Aorta (tissue), 5 donors: Measurements from ENCODE around the gene DGKG. TPM values are rescaled to one million over a fixed set of nuclear protein-coding genes. Genes with fewer than 3 reads are reported as not detected.

Source experiments
- ATAC-seq: fragments of 200-7000 bp; cut with Tn5 transposase; one replicate; pipeline ENCODE4 v1.9.1; 2022; ENCODE audit warnings: moderate library complexity; ENCODE audit not compliant: low FRiP score
- DNase-seq, 2 donors: peaks; one replicate each; pipeline ENCODE4 v3.0.0-alpha.2; 2020
- H3K27ac ChIP-seq, 2 donors: one replicate each; pipeline ENCODE4 v1.5.1; 2013; ENCODE audit warnings: low read length in 2 of 2, mild to moderate bottlenecking in 2 of 2, moderate library complexity in 2 of 2, control low read depth in 1 of 2, inconsistent platforms in 1 of 2, low read depth in 1 of 2
- H3K27me3 ChIP-seq, 2 donors: one replicate each; pipeline ENCODE4 v1.6.1; 2013; ENCODE audit warnings: control low read depth in 1 of 2, low read length in 1 of 2, mild to moderate bottlenecking in 1 of 2, moderate library complexity in 1 of 2; ENCODE audit not compliant: insufficient read depth in 2 of 2, control insufficient read depth in 1 of 2
- H3K36me3 ChIP-seq, 2 donors: one replicate each; pipeline ENCODE4 v1.6.1; 2013; ENCODE audit warnings: control low read depth in 1 of 2, low read length in 1 of 2, mild to moderate bottlenecking in 1 of 2; ENCODE audit not compliant: insufficient read depth in 2 of 2, control insufficient read depth in 1 of 2
- H3K4me1 ChIP-seq, 2 donors: one replicate each; pipeline ENCODE4 v1.6.1; 2013; ENCODE audit warnings: low read length in 2 of 2, control low read depth in 1 of 2, mild to moderate bottlenecking in 1 of 2, moderate library complexity in 1 of 2; ENCODE audit not compliant: insufficient read depth in 2 of 2, control insufficient read depth in 1 of 2
- H3K4me3 ChIP-seq, 2 donors: one replicate each; pipeline ENCODE4 v1.5.1; 2013; ENCODE audit warnings: low read length in 2 of 2, control low read depth in 1 of 2, mild to moderate bottlenecking in 1 of 2
- H3K9me3 ChIP-seq: one replicate; pipeline ENCODE4 v1.6.1; 2013; ENCODE audit warnings: mild to moderate bottlenecking, low read length; ENCODE audit not compliant: control insufficient read depth
- WGBS, 2 donors: extraction: QIAGEN DNeasy Blood & Tissue Kit; methylation state at CpG; one replicate each; pipeline ENCODE4 v1.1.7; 2013; 5-methylcytosine and 5-hydroxymethylcytosine counted together
- intact Hi-C, 2 donors: fragments of 100-400 bp; cut with DNase I; formaldehyde crosslinking; loops; one replicate each; pipeline versions ENCODE4 v1.14.2 to v1.15.0; 2022
- polyA plus RNA-seq, 2 donors: library from polyadenylated mRNA; stranded (reverse); fragments of 200-250 nt; gene quantifications; one replicate each; pipeline ENCODE4 v1.2.3, GENCODE V29; 2013
- total RNA-seq, 2 donors: library from RNA; stranded (reverse); fragmentation: NEBNext Ultra II Directional; extraction: Animal tissue kit (Norgen Biotek cat#: 25700); gene quantifications; one replicate each; pipeline ENCODE4 v1.2.1, GENCODE V29; 2021
- donor health status: healthy with polysubstance abuse.
- donor health status: Bipolar disorder and iron deficiency.
- donor health status: DM: no; HTN: no; CAD: no.
- donor health status: DM: no; HTN: no; CAD: no.
- donor health status: DM: yes; HTN: yes; CAD: no.

The DGKG gene
- total and polyA plus RNA-seq, 4 donors = 0.95 to 37.1 (median 7.4) TPM

GRCh38 chr3:186213946-186214345, 148.1 kb downstream of the DGKG start:
- no peaks in the 10 kb centered on the region for H3K9me3 ChIP-seq
- no peaks in the 10 kb centered on the region for H3K27me3 ChIP-seq
- H3K4me1 ChIP-seq = no peaks in the 10 kb centered on the region
- ATAC-seq (no peak), DNase-seq (no peak)
- intact Hi-C loops = no loop called here
- no peaks in the 10 kb centered on the region for H3K36me3 ChIP-seq
- H3K27ac ChIP-seq = no peak overlapping the region
- 76 to 77% methylated on average over 4 of the region's 4 CpGs for WGBS, 2 donors
- no peak overlapping the region for H3K4me3 ChIP-seq

GRCh38 chr3:186212611-186213010, 149.4 kb downstream of the DGKG start:
- Histone ChIP-seq H3K4me1 (no peaks in the 10 kb centered on the region), H3K36me3 (no peaks in the 10 kb centered on the region), H3K27me3 (no peaks in the 10 kb centered on the region), H3K9me3 (no peaks in the 10 kb centered on the region), H3K4me3 (no peak overlapping the region), H3K27ac (no peak overlapping the region)
- intact Hi-C loops = no loop called here
- ATAC-seq = no peak
- WGBS, 2 donors = 93 to 94% methylated on average over 3 of the region's 3 CpGs
- no peak for DNase-seq

GRCh38 chr3:186210852-186211500, 151.1 kb downstream of the DGKG start:
- ATAC-seq (no peak), DNase-seq (no peak)
- H3K9me3 ChIP-seq = no peaks in the 10 kb centered on the region
- no peak overlapping the region for H3K4me3 ChIP-seq
- peaks cover 0 to 4% of the 10 kb centered on the region in 2 donors for H3K4me1 ChIP-seq
- intact Hi-C loops = no loop called here
- H3K27ac ChIP-seq = no peak overlapping the region
- no peaks in the 10 kb centered on the region for H3K36me3 ChIP-seq
- H3K27me3 ChIP-seq = no peaks in the 10 kb centered on the region
- 94 to 96% methylated on average over 9 of the region's 9 CpGs for WGBS, 2 donors

GRCh38 chr3:186209810-186210752, 152.0 kb downstream of the DGKG start:
- H3K9me3 ChIP-seq = no peaks in the 10 kb centered on the region
- intact Hi-C loops = no loop called here
- peak; percentile 56 for ATAC-seq
- H3K36me3 ChIP-seq = no peaks in the 10 kb centered on the region
- WGBS, 2 donors = 28 to 35% methylated on average over 20 of the region's 20 CpGs
- H3K27ac ChIP-seq = no peak overlapping the region
- peaks cover 0 to 4% of the 10 kb centered on the region in 2 donors for H3K4me1 ChIP-seq
- H3K27me3 ChIP-seq = no peaks in the 10 kb centered on the region
- H3K4me3 ChIP-seq = no peak overlapping the region
- peak in 1 of 2 donors; percentile 70 for DNase-seq

- 96 to 98% methylated on average over 8 of the region's 8 CpGs for WGBS, 2 donors
- peaks cover 0 to 4% of the 10 kb centered on the region in 2 donors for H3K4me1 ChIP-seq
- no peaks in the 10 kb centered on the region for H3K36me3 ChIP-seq
- H3K27me3 ChIP-seq = no peaks in the 10 kb centered on the region
- intact Hi-C loops = no loop called here
- H3K9me3 ChIP-seq = no peaks in the 10 kb centered on the region
- DNase-seq (no peak), ATAC-seq (no peak)
- no peak overlapping the region for H3K4me3 ChIP-seq
- no peak overlapping the region for H3K27ac ChIP-seq
Observed at GRCh38 chr3:186208296-186208989, 153.6 kb downstream of the DGKG start.

GRCh38 chr3:186207515-186207914, 154.5 kb downstream of the DGKG start:
- intact Hi-C loops = no loop called here
- WGBS, 2 donors = 96 to 98% methylated on average over 3 of the region's 3 CpGs
- ATAC-seq = no peak
- Histone ChIP-seq H3K27ac (no peak overlapping the region), H3K9me3 (no peaks in the 10 kb centered on the region), H3K36me3 (no peaks in the 10 kb centered on the region), H3K4me3 (no peak overlapping the region), H3K4me1 (peaks cover 0 to 4% of the 10 kb centered on the region in 2 donors), H3K27me3 (no peaks in the 10 kb centered on the region)
- DNase-seq = no peak

- H3K4me1 ChIP-seq = no peaks in the 10 kb centered on the region
- peaks cover 0 to 1% of the 10 kb centered on the region in 2 donors for H3K27me3 ChIP-seq
- H3K27ac ChIP-seq = no peak overlapping the region
- H3K9me3 ChIP-seq = no peaks in the 10 kb centered on the region
- ATAC-seq = no peak
- no peaks in the 10 kb centered on the region for H3K36me3 ChIP-seq
- WGBS, 2 donors = 89 to 96% methylated on average over 4 of the region's 4 CpGs
- intact Hi-C loops = no loop called here
- DNase-seq = no peak
- H3K4me3 ChIP-seq = no peak overlapping the region
Observed at GRCh38 chr3:186200726-186201125, 161.3 kb downstream of the DGKG start.

GRCh38 chr3:186198442-186198841, 163.6 kb downstream of the DGKG start:
- no peak for ATAC-seq
- Histone ChIP-seq H3K9me3 (no peaks in the 10 kb centered on the region), H3K4me1 (no peaks in the 10 kb centered on the region), H3K36me3 (no peaks in the 10 kb centered on the region), H3K27me3 (peaks cover 0 to 1% of the 10 kb centered on the region in 2 donors), H3K4me3 (no peak overlapping the region), H3K27ac (no peak overlapping the region)
- intact Hi-C loops = no loop called here
- no peak for DNase-seq
- WGBS, 2 donors = 93 to 100% methylated on average over 2 of the region's 2 CpGs
